Aorta (tissue), 5 donors: ENCODE data around the gene ZSCAN4. TPM values are rescaled to one million over a fixed set of nuclear protein-coding genes. Genes with fewer than 3 reads are reported as not detected.

ENCODE experiments used
- ATAC-seq: fragments of 200-7000 bp; cut with Tn5 transposase; one replicate; pipeline ENCODE4 v1.9.1; 2022; ENCODE audit warnings: moderate library complexity; ENCODE audit not compliant: low FRiP score
- DNase-seq, 2 donors: peaks; one replicate each; pipeline ENCODE4 v3.0.0-alpha.2; 2020
- H3K27ac ChIP-seq, 2 donors: one replicate each; pipeline ENCODE4 v1.5.1; 2013; ENCODE audit warnings: low read length in 2 of 2, mild to moderate bottlenecking in 2 of 2, moderate library complexity in 2 of 2, control low read depth in 1 of 2, inconsistent platforms in 1 of 2, low read depth in 1 of 2
- H3K27me3 ChIP-seq, 2 donors: one replicate each; pipeline ENCODE4 v1.6.1; 2013; ENCODE audit warnings: control low read depth in 1 of 2, low read length in 1 of 2, mild to moderate bottlenecking in 1 of 2, moderate library complexity in 1 of 2; ENCODE audit not compliant: insufficient read depth in 2 of 2, control insufficient read depth in 1 of 2
- H3K36me3 ChIP-seq, 2 donors: one replicate each; pipeline ENCODE4 v1.6.1; 2013; ENCODE audit warnings: control low read depth in 1 of 2, low read length in 1 of 2, mild to moderate bottlenecking in 1 of 2; ENCODE audit not compliant: insufficient read depth in 2 of 2, control insufficient read depth in 1 of 2
- H3K4me1 ChIP-seq, 2 donors: one replicate each; pipeline ENCODE4 v1.6.1; 2013; ENCODE audit warnings: low read length in 2 of 2, control low read depth in 1 of 2, mild to moderate bottlenecking in 1 of 2, moderate library complexity in 1 of 2; ENCODE audit not compliant: insufficient read depth in 2 of 2, control insufficient read depth in 1 of 2
- H3K4me3 ChIP-seq, 2 donors: one replicate each; pipeline ENCODE4 v1.5.1; 2013; ENCODE audit warnings: low read length in 2 of 2, control low read depth in 1 of 2, mild to moderate bottlenecking in 1 of 2
- H3K9me3 ChIP-seq: one replicate; pipeline ENCODE4 v1.6.1; 2013; ENCODE audit warnings: mild to moderate bottlenecking, low read length; ENCODE audit not compliant: control insufficient read depth
- WGBS, 2 donors: extraction: QIAGEN DNeasy Blood & Tissue Kit; methylation state at CpG; one replicate each; pipeline ENCODE4 v1.1.7; 2013; 5-methylcytosine and 5-hydroxymethylcytosine counted together
- intact Hi-C, 2 donors: fragments of 100-400 bp; cut with DNase I; formaldehyde crosslinking; loops; one replicate each; pipeline versions ENCODE4 v1.14.2 to v1.15.0; 2022
- polyA plus RNA-seq, 2 donors: library from polyadenylated mRNA; stranded (reverse); fragments of 200-250 nt; gene quantifications; one replicate each; pipeline ENCODE4 v1.2.3, GENCODE V29; 2013
- total RNA-seq, 2 donors: library from RNA; stranded (reverse); fragmentation: NEBNext Ultra II Directional; extraction: Animal tissue kit (Norgen Biotek cat#: 25700); gene quantifications; one replicate each; pipeline ENCODE4 v1.2.1, GENCODE V29; 2021
- donor health status: healthy with polysubstance abuse.
- donor health status: Bipolar disorder and iron deficiency.
- donor health status: DM: no; HTN: no; CAD: no.
- donor health status: DM: no; HTN: no; CAD: no.
- donor health status: DM: yes; HTN: yes; CAD: no.

The ZSCAN4 gene
- total and polyA plus RNA-seq, 4 donors, result 0.50 TPM; not detected in 3

DNA sequence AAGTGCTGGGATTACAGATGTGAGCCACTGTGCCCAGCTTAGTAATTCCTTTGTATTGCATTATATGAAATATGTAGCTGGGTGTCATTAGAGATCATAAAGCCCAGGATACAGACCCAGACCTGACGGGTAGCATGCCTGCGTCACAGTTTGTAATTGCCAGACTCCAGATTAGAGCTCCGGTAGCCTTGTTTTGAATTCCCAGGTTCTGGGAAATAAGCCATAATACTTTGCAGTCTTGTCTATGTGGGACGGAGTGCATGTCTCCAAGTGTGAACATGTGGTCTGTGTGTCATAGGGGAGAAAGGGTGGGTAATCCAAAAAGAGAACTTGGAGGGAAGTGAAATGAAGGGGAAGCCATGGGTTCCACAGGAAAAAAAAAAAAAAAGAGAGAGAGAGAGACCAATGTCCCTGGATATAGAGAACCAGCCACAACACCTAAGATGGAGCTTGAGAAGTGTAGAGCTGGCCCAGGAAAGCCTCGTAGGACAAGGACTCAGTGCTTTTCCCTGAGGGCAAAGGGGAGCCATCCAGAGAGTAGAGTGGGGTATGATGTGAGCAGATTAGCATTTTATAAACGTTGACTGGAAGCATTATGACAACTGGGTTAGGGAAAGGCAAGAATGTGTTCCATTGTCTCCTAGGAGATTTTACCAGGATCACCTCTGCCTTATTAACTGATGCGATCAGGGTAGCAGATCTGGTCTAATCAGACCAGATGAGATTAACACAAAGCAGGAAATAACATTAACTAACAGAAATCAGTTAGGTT, 2.6 kb downstream of the ZSCAN4 start:
- Histone ChIP-seq H3K36me3 (no peaks in the 10 kb centered on the region), H3K27ac (no peak overlapping the region), H3K27me3 (peaks cover 0 to 2% of the 10 kb centered on the region in 2 donors), H3K4me1 (no peaks in the 10 kb centered on the region), H3K4me3 (no peak overlapping the region), H3K9me3 (peaks cover 3% of the 10 kb centered on the region)
- ATAC-seq (no peak), DNase-seq (no peak)
- intact Hi-C loops, result no loop called here
- 35 to 37% methylated on average over 7 of the region's 7 CpGs for WGBS, 2 donors

DNA sequence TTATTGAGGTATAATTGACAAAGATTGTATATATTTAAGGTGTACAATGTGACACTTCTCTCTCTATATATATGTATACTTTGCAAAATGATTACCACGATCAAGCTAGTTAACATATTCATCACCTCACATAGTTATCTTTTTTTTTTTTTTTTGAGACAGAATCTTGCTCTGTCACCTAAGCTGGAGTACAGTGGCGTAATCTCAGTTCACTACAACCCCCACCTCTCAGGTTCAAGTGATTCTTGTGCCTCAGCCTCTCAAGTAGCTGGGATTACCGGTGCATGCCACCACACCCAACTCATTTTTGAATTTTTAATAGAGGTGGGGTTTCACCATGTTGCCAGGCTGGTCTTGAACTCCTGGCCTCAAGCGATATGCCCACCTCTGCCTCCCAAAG, 3.7 kb downstream of the ZSCAN4 start:
- 78 to 80% methylated on average over 4 of the region's 4 CpGs for WGBS, 2 donors
- DNase-seq, result no peak
- H3K27ac ChIP-seq, result no peak overlapping the region

DNA sequence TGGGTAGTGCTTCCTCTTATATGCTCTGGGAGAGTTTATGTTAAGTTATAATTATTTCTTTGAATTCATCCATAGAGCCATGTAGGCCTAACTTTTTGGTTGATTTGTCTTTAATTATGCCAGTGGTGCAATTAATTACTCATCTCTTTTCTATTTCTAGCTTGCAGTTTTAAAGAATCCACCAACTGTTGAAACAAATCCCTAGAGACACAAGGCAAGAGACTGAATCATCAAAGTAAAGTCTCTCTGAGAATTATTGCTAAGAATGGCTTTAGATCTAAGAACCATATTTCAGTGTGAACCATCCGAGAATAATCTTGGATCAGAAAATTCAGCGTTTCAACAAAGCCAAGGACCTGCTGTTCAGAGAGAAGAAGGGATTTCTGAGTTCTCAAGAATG, 7.1 kb downstream of the ZSCAN4 start:
- ATAC-seq, result no peak
- intact Hi-C loops, result no loop called here
- Histone ChIP-seq H3K9me3 (peaks cover 1% of the 10 kb centered on the region), H3K4me1 (no peaks in the 10 kb centered on the region), H3K27ac (no peak overlapping the region), H3K4me3 (no peak overlapping the region), H3K36me3 (no peaks in the 10 kb centered on the region), H3K27me3 (no peaks in the 10 kb centered on the region)
- 60 to 65% methylated on average over 2 of the region's 2 CpGs for WGBS, 2 donors
- DNase-seq, result no peak

More for the DNA sequence above, 3.7 kb downstream of the ZSCAN4 start:
- peaks cover 0 to 2% of the 10 kb centered on the region in 2 donors for H3K27me3 ChIP-seq
- no peak overlapping the region for H3K4me3 ChIP-seq
- H3K9me3 ChIP-seq, result peaks cover 3% of the 10 kb centered on the region
- no peak for ATAC-seq
- no peaks in the 10 kb centered on the region for H3K4me1 ChIP-seq
- intact Hi-C loops, result no loop called here
- H3K36me3 ChIP-seq, result no peaks in the 10 kb centered on the region

DNA sequence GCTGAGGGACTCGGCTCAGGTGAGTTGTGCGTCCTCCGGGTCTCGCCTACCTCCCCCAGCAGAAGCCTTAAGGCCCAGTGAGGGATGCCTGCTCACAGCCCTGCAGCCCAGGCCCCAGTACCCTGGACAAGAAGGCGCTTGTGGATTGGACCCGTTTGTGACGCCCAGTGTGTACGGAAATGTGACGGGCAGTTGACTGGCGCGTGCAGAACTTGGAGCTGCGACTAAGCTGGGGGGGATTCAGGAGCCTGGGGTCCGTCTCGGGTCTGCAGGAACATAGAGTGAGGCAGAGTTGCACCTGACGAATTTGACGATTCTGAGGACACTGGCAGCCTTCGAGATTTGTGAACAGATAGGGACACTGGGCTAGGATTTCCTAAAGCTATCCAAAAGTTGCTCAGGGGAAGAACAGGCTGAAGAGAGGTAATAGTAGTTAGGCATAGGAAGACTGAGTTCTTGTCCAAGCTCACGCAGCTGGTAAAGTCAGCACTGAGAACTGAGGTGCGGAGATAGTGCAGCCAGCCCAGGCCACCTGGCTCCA, 13.6 kb downstream of the ZSCAN4 start:
- DNase-seq (no peak), ATAC-seq (peak; percentile 64)
- Histone ChIP-seq H3K4me3 (peak overlapping the region; percentile 67 to 97), H3K27me3 (no peaks in the 10 kb centered on the region), H3K4me1 (no peaks in the 10 kb centered on the region), H3K9me3 (peaks cover 36% of the 10 kb centered on the region), H3K27ac (no peak overlapping the region), H3K36me3 (peaks cover 7 to 23% of the 10 kb centered on the region in 2 donors)
- 2 to 3% methylated on average over 19 of the region's 19 CpGs for WGBS, 2 donors
- intact Hi-C loops, result loop anchor here in 1 of 2 donors (5.0 kb wide), 2 partner anchors 50 to 70 kb away; partner anchors contain the start of genes ZNF134 and ZNF211

DNA sequence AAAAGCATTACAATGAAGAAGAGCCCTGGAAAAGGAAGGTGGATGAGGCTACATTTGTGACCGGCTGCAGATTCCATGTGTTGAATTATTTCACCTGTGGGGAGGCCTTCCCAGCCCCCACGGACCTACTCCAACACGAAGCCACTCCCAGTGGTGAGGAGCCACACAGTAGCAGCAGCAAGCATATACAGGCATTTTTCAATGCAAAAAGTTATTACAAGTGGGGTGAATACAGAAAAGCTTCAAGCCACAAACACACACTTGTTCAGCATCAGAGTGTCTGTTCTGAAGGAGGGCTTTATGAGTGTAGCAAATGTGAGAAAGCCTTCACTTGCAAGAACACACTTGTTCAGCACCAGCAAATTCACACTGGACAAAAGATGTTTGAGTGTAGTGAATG, 18.0 kb downstream of the ZSCAN4 start:
- ATAC-seq (no peak), DNase-seq (no peak)
- Histone ChIP-seq H3K4me1 (no peaks in the 10 kb centered on the region), H3K9me3 (peaks cover 53% of the 10 kb centered on the region), H3K27me3 (no peaks in the 10 kb centered on the region), H3K4me3 (no peak overlapping the region), H3K27ac (no peak overlapping the region), H3K36me3 (peaks cover 7 to 27% of the 10 kb centered on the region in 2 donors)
- WGBS, 2 donors, result 97 to 99% methylated on average over 3 of the region's 3 CpGs
- intact Hi-C loops, result no loop called here

DNA sequence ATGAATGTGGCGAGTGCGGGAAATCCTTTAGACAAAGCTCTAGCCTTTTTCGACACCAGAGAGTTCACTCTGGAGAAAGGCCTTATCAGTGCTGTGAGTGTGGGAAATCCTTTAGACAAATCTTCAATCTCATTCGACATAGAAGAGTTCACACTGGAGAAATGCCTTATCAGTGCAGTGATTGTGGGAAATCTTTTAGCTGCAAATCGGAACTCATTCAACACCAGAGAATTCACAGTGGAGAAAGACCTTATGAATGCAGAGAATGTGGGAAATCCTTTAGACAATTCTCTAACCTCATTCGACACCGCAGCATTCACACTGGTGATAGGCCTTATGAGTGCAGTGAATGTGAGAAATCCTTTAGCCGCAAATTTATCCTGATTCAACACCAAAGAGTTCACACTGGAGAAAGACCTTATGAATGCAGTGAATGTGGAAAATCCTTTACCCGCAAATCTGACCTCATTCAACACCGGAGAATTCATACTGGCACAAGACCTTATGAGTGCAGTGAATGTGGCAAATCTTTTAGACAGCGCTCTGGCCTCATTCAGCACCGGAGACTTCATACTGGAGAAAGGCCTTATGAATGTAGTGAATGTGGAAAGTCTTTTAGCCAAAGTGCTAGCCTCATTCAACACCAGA, 18.8 kb downstream of the ZSCAN4 start:
- H3K4me1 ChIP-seq, result no peaks in the 10 kb centered on the region
- H3K27ac ChIP-seq, result no peak overlapping the region
- H3K27me3 ChIP-seq, result no peaks in the 10 kb centered on the region
- no peak overlapping the region for H3K4me3 ChIP-seq
- H3K36me3 ChIP-seq, result peaks cover 7 to 27% of the 10 kb centered on the region in 2 donors
- ATAC-seq (no peak), DNase-seq (no peak)
- H3K9me3 ChIP-seq, result peaks cover 53% of the 10 kb centered on the region
- intact Hi-C loops, result no loop called here
- 98 to 99% methylated on average over 12 of the region's 12 CpGs for WGBS, 2 donors

DNA sequence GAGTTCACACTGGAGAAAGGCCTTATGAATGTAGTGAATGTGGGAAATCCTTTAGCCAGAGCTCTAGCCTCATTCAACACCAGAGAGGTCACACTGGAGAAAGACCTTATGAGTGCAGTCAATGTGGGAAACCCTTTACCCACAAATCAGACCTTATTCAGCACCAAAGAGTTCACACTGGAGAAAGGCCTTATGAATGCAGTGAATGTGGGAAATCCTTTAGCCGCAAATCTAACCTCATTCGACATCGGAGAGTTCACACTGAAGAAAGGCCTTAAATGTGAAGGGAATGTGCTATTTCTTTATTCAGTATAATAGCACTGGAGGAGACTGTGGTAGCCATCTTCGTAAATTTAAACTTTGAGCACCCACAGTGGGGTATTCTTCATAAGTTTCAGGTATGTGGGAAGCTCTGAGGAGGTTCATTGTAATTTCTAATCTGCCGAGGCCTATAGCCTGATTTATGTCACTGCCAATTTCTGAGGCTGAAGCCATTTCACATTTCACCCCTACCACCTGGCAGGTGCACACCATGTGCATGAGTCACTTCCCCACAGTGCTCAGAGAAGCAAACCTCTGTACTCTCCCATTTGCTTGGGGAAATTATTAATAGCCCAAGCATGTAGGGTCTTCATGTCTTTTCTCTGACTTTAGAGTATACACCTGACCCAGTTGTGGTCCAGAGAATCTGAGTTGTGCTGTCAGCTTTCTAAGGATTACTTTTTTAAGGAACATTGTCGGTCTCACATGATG, 19.5 kb downstream of the ZSCAN4 start:
- Histone ChIP-seq H3K9me3 (peaks cover 57% of the 10 kb centered on the region), H3K27ac (no peak overlapping the region), H3K27me3 (no peaks in the 10 kb centered on the region), H3K4me1 (no peaks in the 10 kb centered on the region), H3K4me3 (no peak overlapping the region), H3K36me3 (peaks cover 7 to 27% of the 10 kb centered on the region in 2 donors)
- intact Hi-C loops, result no loop called here
- ATAC-seq, result no peak
- DNase-seq, result no peak
- 98 to 99% methylated on average over 6 of the region's 6 CpGs for WGBS, 2 donors

DNA sequence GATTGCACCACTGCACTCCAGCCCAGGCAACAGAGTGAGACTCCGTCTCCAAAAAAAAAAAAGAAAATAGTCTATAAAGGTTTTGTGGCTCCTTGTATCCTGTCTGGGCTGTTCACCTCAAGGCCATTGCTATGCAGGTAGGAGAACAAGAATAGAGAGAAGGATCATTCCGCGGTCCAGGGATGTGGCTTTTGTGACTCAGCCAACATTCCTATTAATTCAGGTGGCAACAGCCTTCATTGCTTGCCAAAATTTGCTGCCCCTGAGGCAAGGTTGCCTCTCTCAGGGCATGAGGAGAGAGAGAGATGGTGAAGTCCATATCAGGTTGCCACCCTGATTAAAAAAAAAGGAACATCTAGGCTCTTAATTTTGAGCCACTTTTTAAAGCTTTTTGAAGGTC, 21.0 kb downstream of the ZSCAN4 start:
- Histone ChIP-seq H3K9me3 (peaks cover 51% of the 10 kb centered on the region), H3K4me1 (no peaks in the 10 kb centered on the region), H3K27me3 (no peaks in the 10 kb centered on the region), H3K36me3 (peaks cover 7 to 21% of the 10 kb centered on the region in 2 donors), H3K27ac (no peak overlapping the region), H3K4me3 (no peak overlapping the region)
- WGBS, 2 donors, result 98 to 100% methylated on average over 3 of the region's 3 CpGs
- intact Hi-C loops, result no loop called here
- DNase-seq, result no peak
- ATAC-seq, result no peak
